Activated CD8-positive, alpha-beta memory T cell treated with anti-CD3 and anti-CD28 coated beads, Interleukin-2, amount 50 U/mL, for 1 hour (primary cell): ENCODE data around the gene SLC25A19.

Source experiments
- DNase-seq: peaks from one replicate; pipeline ENCODE4 v3.0.0-alpha.2; 2020; ENCODE audit errors: extremely low read depth

SLC25A19 gene

GRCh38 chr17:75241502-75241901, 47.7 kb downstream of the SLC25A19 start:
- no peak for DNase-seq

GRCh38 chr17:75241143-75241430, 48.1 kb downstream of the SLC25A19 start:
- no peak for DNase-seq

GRCh38 chr17:75240394-75241142, 48.7 kb downstream of the SLC25A19 start:
- no peak for DNase-seq

- DNase-seq, result no peak
Measured at GRCh38 chr17:75239778-75240393, 49.3 kb downstream of the SLC25A19 start.

GRCh38 chr17:75239214-75239613, 50.0 kb downstream of the SLC25A19 start:
- DNase-seq, result no peak

- DNase-seq, result no peak
Measured at GRCh38 chr17:75238684-75239191, 50.5 kb downstream of the SLC25A19 start.

GRCh38 chr17:75238020-75238580, 51.1 kb downstream of the SLC25A19 start:
- DNase-seq, result no peak

- no peak for DNase-seq
Measured at GRCh38 chr17:75237100-75238014, 51.9 kb downstream of the SLC25A19 start.

GRCh38 chr17:75232786-75233185, 56.4 kb downstream of the SLC25A19 start:
- DNase-seq, result no peak

GRCh38 chr17:75231741-75232464, 57.3 kb downstream of the SLC25A19 start:
- DNase-seq, result no peak

GRCh38 chr17:75231071-75231470, 58.2 kb downstream of the SLC25A19 start:
- DNase-seq, result no peak

GRCh38 chr17:75228847-75229246, 60.4 kb downstream of the SLC25A19 start:
- DNase-seq, result no peak

GRCh38 chr17:75228305-75228704, 60.9 kb downstream of the SLC25A19 start:
- no peak for DNase-seq

- DNase-seq, result no peak
Measured at GRCh38 chr17:75227729-75228128, 61.5 kb downstream of the SLC25A19 start.

- no peak for DNase-seq
Measured at GRCh38 chr17:75225016-75225415, 64.2 kb downstream of the SLC25A19 start.
